NCI-H2227 (cell line): ENCODE data around the gene LRRN2.
"Not testable (repeated sequence)": the region's sequence is repeated elsewhere in the genome, so short reads cannot be mapped to it uniquely, and the experiment has no call there.

Source experiments
- DNase-seq: peaks from one replicate; lab custom pipeline; 2025; ENCODE audit not compliant: unreplicated experiment; lab: John Stamatoyannopoulos, UW

LRRN2 gene

DNA sequence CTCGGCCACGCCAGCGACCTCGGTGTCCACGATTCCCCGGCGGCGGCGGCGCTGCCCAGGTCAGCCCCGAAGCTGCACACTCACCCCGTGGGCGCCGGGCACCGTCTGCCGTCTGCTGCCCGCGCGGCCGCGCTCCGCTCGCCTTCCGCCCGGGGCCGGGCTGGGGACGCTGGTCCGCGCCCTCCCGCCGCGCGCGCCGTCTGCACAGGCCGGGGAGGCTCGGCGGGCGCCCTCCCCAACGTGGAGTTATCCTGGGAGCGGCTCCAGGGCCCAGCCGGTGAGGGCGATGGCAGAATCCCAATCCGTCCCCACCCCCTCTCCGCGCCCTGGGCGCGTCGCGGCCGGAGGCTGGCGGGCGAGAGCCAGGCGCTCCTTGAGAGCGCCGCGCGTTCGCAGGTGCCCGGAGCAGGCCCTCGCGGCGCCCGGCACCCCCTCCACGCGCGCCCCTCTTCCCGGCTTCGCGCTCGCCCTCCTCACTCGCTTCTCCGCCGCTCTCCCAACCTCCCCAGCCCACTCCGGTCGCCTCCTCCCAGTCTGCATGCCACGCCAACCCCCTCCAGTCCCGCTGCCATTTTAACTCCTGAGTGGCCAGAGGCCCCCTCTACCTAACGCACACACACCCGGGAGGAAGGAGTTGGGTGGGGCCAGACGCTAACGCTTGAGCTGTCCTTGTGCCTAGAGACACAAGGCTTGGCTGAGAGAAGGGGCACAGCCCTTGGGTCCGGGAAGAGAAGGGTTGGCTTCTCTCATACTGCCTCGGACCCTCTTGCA lies at the start of gene LRRN2:
Gene LRRN2 (minus strand): TSS at position 503 of the 771 bp plus-strand sequence. CDS start 65,746 bp downstream, outside the sequence.
- DNase-seq, result peak; percentile 57

DNA sequence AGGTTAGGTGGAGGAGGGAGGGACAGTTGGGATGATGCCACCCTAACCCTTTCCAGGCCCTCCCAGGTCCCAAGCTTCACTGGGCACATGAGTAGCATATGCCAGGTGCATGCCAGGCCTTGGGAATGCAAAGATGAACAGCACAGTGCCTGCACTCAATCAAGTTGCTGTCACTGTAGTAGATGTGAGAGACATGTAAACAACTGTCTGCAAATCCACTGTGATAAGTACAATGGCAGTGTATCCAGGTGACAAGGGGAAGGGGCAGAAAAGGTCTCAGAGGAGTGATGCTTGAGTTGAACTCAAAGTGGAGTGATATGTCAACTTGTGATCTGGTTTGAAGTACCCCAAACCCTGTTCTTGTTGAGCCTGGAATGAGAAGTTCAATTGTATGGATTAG lies 49.5 kb upstream of the LRRN2 start:
- no peak for DNase-seq

DNA sequence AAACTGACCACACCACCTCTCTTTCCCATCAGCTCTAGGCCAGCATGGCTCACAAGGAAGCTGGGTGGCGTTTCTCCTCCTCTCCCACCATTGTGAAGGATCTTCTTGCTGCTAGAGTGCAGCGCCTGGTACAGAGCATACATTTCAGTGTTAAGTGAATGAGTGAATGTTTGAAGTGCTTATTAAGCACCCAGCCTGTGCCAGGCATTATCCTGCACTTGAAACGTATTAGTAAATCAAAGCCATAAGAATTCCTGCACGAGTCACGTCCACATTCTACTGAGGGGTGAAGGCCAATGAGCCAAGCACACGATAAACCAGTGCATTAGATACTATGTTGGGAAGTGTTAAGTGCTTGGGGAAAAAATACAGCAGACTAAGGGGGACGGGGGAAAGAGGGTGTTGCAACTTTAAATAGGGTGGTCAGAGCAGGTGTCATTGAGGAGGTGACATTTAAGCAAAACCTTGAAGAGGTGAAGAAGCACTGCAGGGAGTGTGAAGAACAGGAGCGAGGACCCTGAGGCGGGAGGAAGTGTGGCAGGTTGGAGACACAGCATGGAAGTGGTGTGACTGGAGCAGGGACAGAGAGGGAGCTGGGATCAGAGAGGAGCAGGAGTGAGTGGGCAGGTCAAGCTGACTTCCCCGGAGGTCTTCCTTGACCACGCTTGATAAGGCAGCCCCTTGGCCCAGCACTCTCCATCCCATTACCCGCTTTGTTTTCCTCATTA lies 48.5 kb upstream of the LRRN2 start:
- DNase-seq, result peak; percentile 12

DNA sequence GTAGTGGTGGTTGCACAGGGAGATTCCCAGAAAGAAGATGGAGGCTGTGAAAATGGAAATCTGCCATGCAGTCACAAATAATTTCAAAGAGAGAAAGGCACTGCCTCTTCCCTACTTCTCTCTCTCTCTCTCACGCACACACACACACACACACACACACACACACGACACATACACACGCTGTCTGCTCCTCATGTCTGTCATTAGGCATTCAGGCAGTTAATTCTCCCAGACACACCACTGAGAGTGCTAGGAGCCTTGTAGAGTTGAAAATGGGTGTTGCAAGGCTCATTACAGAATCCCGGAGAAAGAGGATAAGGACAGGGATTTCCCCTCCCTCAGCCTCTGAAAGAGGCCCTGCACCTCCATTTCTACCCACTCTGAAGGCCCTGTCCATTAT lies 47.8 kb upstream of the LRRN2 start:
- no peak for DNase-seq

DNA sequence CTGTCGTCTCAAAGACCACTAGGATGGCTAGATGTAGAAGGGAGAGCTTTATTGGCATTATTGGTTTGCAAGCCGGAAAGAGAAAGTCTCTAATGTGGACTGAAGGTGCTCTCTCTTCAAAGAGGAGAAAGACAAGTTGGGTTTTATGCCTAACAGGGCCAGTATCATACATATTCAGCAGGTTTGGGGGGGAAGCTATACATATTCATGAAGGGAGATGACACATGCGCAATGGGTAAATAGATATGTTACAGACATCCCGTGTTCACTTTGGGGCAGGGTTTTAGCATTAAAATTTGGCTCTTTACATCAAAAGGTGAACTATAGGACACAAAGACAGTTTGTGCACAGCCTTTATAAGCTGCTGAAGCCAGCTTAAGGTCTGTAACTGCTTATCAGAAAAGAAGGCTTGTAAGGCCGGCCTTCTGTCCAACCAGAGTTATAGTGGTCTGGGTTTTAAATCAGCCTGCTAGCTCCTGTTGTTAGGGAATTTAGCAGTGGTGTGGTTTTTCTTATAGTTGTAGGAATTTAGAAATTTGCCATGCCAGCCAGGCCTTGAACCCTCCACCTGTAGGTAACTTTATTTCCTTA lies 46.5 kb upstream of the LRRN2 start:
- no peak for DNase-seq

DNA sequence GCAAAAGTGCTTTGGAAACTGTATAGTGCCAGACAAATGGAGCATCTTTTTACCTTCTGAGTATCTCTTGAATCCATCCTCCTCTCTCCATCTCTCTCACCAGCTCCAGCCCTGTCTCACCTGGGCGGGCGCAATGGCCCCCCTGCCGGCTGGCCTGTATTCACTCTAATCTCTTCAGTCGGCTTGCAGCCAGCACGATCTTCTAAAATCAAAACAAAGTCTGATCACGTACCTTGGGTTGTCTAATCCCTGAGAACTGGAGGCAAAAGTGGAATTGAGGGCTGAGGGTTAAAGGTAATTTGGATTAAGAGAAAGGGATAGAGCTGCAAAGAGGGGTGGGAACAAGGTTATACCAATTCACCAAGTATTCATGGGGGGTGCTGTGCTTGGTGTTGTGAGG lies 46.0 kb upstream of the LRRN2 start:
- DNase-seq, result peak; percentile 11

DNA sequence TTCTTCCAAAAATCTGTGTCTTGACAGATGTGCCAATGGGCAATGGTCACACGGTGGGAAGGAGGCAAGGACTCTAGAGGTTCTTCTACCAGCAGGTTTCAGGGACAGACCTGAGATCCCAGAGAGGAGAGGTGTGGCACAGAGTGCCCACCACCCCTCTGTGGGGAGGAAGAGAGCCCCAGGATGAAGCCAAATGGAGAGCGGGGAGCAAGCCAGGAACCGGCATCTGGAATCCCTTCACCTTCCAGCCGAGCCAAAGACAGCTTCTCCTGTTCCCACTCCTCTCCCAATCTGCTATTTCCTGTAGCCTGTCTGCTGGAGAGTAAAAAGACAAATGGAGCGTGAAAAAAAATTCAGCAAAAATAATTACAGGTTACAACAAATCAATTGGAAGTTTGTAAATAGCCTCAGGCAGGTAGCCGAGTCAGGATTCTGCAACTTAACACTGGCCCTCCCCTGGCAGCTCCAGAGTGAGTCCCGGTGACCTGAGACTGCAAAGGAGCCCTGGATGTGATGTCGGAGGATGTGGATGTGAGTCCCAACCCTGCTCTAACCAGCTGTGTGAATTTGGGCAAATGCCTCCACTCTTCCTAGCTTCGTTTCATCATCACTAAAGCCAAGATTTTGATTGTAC lies 45.4 kb upstream of the LRRN2 start:
- peak; percentile 28 for DNase-seq

DNA sequence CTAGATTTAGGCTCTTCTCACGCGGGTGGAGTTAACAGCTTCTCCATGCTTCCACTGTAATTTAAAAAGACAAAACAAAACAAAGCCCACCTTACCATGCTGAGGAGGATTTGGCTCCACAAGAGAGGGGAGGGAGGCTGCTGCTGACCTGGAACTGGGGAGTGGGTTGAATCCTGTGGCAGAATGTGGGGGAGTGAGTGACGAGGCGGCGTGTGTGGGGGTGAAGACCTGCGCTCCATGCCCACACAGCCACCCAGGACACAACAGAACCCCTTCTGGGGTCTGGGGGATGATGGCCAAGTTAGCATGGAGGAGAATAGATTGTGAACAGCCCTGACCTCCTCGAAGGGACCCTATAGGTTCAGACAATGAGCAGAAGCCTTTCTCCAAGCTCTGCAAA lies 44.0 kb upstream of the LRRN2 start:
- no peak for DNase-seq

DNA sequence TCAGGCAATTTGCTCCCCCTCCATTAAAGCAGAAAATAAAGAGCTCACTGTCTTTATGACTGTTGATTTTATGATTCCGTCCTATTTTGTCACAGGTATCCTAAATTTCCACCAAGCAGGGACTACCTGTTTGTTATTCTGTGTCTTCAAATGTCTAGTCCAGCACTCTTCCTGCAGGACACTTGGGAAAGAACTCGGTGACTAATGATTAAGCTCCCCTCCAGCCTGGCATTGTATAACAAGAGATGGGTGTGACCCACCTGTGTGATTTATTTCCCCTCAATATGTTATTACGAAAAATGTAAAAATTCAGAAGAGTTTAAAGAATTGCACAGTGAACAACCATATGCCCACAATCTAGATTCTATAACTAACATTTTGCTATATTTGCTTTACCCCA lies 42.9 kb upstream of the LRRN2 start:
- no peak for DNase-seq

DNA sequence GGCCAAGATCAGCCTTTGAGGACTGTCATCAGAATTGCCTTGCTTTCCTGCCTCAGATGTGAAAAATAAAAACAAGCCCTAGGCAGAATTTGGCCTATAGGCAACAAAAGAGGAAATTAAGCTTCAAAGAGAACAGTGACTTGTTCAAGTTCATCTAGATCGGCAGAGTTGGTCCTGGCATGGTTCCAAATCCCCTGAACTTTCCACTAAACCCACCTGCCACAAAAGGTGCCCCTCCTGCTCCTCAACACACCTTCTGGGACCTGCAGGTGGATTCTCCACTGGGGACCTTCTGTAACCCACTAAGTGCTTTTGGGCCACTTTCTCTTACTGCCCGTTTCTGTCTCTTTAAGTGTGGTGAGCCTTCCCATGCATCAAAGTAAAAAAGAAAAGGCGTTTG lies 42.5 kb upstream of the LRRN2 start:
- no peak for DNase-seq

DNA sequence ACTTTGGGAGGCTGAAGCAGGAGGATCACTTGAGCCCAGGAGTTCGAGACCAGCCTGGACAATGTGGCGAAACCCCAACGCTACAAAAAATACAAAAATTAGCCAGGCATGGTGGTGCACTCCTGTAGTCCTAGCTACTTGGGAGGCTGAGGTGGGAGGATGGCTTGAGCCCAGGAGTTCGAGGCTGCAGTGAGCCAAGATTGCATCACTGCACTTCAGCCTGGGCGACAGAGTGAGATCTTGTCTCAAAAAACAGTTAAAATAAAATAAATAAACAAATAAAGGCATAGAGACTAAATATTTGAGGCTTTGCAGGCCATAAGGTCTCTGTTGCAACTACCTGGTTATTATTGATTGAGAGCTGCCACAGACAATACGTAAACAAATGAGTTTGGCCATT lies 41.9 kb upstream of the LRRN2 start:
- DNase-seq, result not testable (repeated sequence)

DNA sequence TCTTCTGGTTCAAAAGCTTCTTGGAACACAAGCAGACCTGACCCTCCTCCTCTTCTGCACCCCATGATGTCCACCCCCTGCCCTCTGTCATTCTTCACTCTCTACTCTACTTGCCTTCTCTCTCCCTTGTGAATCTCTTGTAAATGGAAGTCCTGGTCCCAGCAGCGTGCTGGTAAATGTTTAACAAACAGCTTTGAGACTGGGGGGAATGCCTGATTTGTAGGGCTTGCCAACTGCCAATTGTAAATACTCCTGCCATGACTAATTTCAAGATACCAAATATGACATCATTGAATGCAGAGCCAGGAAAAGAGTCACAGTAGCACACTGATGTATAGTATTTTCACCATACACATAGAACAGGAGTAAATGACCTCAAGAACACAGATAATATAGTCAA lies 40.9 kb upstream of the LRRN2 start:
- no peak for DNase-seq

DNA sequence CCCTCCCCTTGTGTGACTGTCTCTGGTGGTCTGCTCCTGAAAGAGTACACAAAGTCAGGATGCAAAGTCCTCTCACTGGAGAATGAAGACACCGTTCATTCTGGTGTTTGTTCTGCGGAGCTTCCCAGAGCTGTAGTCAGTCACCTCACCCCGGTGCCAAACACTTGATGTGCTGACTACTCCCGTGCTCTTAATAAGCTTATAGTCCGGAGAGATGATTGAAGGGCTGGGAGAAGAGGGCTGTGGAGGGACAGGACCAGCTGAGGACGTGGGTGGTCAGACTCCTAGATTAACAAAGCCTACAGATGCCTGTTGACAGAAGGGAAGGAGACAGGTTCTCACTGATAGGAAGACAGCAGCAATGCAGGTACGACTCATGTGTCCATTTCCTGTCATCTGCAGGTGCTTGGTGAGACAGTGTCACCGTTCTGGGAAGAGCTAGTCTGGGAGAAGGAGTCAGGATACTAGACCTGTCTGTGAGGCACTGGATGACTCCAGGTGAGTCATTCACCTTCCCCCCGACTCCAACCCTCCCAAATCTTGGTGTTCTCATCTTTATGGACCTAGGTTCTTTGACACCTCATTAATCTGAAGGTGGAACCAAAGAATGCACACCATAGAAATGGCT lies 40.4 kb upstream of the LRRN2 start:
- no peak for DNase-seq

DNA sequence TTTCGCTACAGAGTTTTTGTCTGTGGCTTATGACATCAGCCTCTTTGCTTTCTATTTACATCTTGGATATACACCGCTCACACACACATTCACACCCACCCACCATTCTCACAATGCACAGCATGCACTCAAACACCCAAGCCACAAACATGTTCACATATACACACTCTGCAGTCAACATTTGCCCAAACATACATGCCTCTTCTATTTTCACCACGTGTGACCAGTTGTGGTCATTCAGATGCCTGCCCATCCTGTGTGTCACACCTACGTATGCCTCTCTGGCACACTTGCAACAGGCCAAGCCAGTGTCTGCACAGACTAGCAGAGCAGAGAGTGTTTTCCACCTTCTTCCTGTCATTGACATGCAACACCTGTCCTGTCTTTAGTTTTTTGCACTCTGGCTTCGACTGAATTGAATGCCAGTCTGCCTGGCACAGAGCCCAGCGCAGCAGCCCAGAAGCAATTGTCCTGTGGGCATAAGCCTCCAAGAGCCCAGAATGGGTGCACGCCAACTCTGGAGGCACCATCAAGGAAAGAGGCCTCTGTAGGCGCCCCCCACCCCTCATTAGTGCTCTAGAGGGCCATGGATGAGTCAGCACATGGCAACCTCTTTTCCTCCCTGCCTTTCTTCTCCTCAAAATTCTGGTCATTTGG lies 37.7 kb upstream of the LRRN2 start:
- no peak for DNase-seq

DNA sequence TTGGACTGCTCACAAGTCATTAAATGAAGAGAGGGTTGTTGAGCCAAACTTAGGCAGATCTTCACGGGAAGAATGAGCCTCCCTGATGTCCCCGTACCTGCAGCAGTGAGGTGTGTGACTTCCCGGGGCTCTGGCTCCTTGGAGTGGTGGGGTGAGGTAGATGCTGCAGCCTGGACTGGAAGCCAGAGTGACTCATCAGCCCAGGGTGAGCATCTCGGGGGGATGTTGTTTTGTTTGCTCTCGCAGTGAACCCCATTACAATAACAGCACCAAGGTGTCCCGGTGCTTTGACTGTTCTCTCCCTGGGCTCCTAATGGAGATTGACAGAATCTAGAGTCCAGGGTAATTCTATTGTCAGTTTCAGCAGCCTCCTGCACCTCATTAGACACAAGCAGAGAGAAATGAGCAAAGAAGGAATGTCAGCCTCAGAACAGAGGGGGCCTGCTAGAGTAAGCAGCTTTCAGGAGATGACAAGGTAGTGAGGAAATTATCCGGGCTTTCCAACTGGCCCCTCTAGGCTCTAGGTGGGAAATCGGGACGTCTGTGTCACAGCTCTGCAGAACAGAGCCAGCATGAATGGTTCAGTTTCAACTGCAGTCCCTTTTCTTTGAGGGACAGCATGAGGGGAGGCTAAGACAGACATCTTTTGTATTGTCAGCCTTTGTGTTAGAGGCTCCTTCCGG lies 36.0 kb upstream of the LRRN2 start:
- DNase-seq, result no peak

DNA sequence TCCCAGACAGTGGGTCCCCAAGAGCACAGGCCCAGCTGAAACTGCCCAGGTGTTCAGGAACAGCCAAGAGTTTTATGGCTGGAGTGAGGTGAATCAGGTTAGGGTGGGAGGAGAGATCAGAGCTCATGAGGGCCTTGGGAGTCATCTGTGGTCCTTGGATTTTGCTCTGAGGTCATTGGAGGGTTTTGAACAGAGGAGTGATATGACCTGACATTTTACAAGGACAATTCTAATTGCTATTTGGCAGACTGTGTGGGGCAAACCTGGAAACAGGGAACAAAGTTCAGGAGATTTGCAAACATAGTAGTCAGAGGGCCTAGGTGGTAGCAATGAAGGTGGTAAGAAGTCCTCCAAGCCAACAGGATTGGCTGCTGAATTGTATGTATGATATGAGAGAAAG lies 31.1 kb upstream of the LRRN2 start:
- DNase-seq, result no peak

DNA sequence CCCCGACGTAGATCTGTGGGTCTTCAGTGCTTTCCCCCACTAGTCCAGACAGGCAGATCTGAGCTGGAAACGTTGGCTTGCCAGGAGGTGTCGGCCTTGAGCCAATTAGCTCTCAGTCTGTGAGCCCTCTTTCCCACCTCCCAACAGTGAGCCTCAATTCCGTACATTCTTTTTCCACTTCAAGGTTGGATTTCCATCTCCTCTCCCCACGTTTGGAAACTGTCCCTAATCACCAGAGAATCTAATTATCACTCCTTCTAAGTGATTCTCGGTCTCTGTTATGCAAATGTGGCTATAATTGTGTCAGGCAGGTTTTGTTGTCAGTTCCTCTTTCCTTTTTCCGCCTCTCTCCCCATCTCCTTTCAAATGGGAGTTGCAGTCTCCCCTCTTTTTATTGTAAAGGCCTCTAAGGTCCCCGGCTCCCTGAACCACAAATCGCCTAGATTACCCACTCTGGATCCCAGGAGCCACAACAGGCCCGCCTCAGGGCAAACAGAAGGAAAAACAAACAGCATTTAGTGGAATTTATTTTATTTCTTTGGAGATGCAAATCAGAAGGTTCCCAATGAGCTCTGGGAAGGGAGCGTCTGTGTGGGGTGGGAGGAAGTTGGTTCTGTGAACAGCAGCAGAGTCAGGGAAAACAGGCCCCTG lies 29.4 kb upstream of the LRRN2 start:
- peak; percentile 15 for DNase-seq

DNA sequence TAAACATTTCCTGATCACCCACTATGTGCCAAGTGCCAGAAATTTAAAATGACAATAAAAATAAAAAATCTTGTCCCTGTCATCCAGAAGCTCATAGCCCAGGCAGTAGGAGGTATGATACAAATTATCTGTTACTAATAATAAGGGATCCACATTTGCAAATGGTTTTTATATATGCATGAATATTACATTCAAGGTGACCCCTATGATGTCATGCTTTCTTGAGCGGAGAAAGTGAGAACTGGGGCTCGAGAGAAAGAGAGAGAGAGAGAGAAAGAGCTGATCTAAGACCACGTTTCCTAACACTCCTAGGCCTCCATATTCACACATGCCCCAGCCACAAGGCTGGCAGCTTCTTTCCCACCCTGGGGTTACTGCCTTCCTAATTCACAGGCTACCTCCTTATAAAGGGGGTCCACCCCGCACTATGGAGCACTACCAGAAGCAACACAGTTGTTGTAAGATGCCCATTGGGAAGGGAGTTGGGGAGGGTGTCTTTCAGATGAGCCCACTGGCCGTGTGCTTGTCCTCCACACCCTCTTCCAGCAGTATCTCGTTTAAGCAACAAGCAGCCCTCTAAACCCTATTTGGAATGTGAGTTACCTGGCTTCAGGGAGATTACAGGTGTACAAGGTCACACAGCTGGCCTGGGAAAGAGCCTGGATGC lies 28.8 kb upstream of the LRRN2 start:
- DNase-seq, result no peak

DNA sequence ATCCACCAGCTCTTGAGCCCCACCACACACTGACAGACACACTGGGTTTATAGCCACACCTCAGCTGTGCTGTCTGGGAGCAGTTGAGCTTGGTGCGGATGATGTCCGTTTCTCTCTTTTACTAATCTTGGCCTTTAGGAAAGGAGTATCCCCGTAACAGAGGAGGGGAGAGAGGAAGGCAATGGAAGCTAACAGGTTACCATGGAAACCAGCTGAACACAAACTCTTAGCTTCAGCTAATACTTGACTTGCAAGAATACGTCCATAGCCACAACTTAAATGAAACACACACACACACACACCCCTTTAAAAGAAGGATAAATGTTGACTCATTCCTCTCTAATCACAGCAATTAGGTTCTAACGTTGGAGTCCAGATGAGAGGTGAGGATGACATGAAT lies 28.0 kb upstream of the LRRN2 start:
- DNase-seq, result peak; percentile 50
